Neutrophil (primary cell): Measurements from ENCODE around the gene CD300LB.
"Not testable (repeated sequence)": the region's sequence is repeated elsewhere in the genome, so short reads cannot be mapped to it uniquely, and the experiment has no call there.

Source experiments
- H3K27ac ChIP-seq: fragments of 200-600 bp; sonication (generic); 2 replicates; pipeline ENCODE4 v1.5.1; 2016; ENCODE audit warnings: mild to moderate bottlenecking, moderate library complexity
- H3K27me3 ChIP-seq: fragments of 200-600 bp; sonication (generic); 2 replicates; pipeline ENCODE4 v1.6.0; 2016; ENCODE audit warnings: mild to moderate bottlenecking
- H3K36me3 ChIP-seq: fragments of 200-600 bp; sonication (generic); 2 replicates; pipeline ENCODE4 v1.5.1; 2017
- H3K4me1 ChIP-seq, 2 experiments: fragments of 200-600 bp in 1 of 2; sonication (generic) in 1 of 2; 1 replicate in 1 of 2; 2 replicates in 1 of 2; pipeline versions ENCODE4 v1.5.1 to v1.6.1; 2013 to 2016; ENCODE audit warnings: low read depth in 1 of 2, low read length in 1 of 2, mild to moderate bottlenecking in 1 of 2, moderate library complexity in 1 of 2; ENCODE audit not compliant: control insufficient read depth in 1 of 2, insufficient read depth in 1 of 2
- H3K4me3 ChIP-seq, 2 experiments: fragments of 200-600 bp in 1 of 2; sonication (generic) in 1 of 2; 1 replicate in 1 of 2; 2 replicates in 1 of 2; pipeline ENCODE4 v1.5.1; 2013 to 2016; ENCODE audit warnings: low read depth in 1 of 2, low read length in 1 of 2, mild to moderate bottlenecking in 1 of 2, moderate library complexity in 1 of 2
- H3K9me3 ChIP-seq: fragments of 200-600 bp; sonication (generic); 2 replicates; pipeline ENCODE4 v1.5.1; 2016
- CTCF ChIP-seq: fragments of 200-600 bp; sonication (generic); IDR thresholded peaks from 2 replicates; pipeline ENCODE4 v1.5.1; 2016; ENCODE audit warnings: antibody characterized with exemption

CD300LB gene

GRCh38 chr17:74493331-74493833 is 37.9 kb downstream of the CD300LB start:
- Histone ChIP-seq H3K36me3 (peaks cover 5% of the 10 kb centered on the region), H3K9me3 (no peaks in the 10 kb centered on the region), H3K4me1 (peaks cover 24 to 26% of the 10 kb centered on the region in 2 experiments), H3K27ac (peak overlapping the region; percentile 11), H3K4me3 (no peak overlapping the region), H3K27me3 (no peaks in the 10 kb centered on the region)
- TF ChIP-seq CTCF, result peak; percentile 96

- H3K4me3 ChIP-seq, result no peak overlapping the region
- H3K9me3 ChIP-seq, result no peaks in the 10 kb centered on the region
- no peak for TF ChIP-seq CTCF
- no peaks in the 10 kb centered on the region for H3K27me3 ChIP-seq
- H3K4me1 ChIP-seq, result peaks cover 13 to 16% of the 10 kb centered on the region in 2 experiments
- H3K36me3 ChIP-seq, result peaks cover 23% of the 10 kb centered on the region
- no peak overlapping the region for H3K27ac ChIP-seq
These were observed 39.6 kb downstream of the CD300LB start for GRCh38 chr17:74491626-74492025.

GRCh38 chr17:74490716-74491115 is 40.6 kb downstream of the CD300LB start:
- H3K36me3 ChIP-seq, result peaks cover 32% of the 10 kb centered on the region
- H3K27me3 ChIP-seq, result no peaks in the 10 kb centered on the region
- H3K4me3 ChIP-seq, result no peak overlapping the region
- H3K27ac ChIP-seq, result no peak overlapping the region
- TF ChIP-seq CTCF, result no peak
- H3K9me3 ChIP-seq, result no peaks in the 10 kb centered on the region
- peaks cover 6 to 9% of the 10 kb centered on the region in 2 experiments for H3K4me1 ChIP-seq

- not testable (repeated sequence) for H3K9me3 ChIP-seq, H3K27me3 ChIP-seq, H3K27ac ChIP-seq, H3K4me1 ChIP-seq, H3K4me3 ChIP-seq
- peaks cover 56% of the 10 kb centered on the region for H3K36me3 ChIP-seq
These were observed 43.0 kb downstream of the CD300LB start for GRCh38 chr17:74488276-74488675.

GRCh38 chr17:74485841-74486240 is 45.4 kb downstream of the CD300LB start:
- H3K27me3 ChIP-seq, result no peaks in the 10 kb centered on the region
- no peaks in the 10 kb centered on the region for H3K9me3 ChIP-seq

More at GRCh38 chr17:74485841-74486240, 45.4 kb downstream of the CD300LB start:
- H3K4me3 ChIP-seq, result no peak overlapping the region
- peak overlapping the region; percentile 3 for H3K27ac ChIP-seq
- no peaks in the 10 kb centered on the region for H3K4me1 ChIP-seq
- TF ChIP-seq CTCF, result no peak
- H3K36me3 ChIP-seq, result peaks cover 80% of the 10 kb centered on the region
